Measurements from ENCODE around the gene ZFP90.
"Not testable (repeated sequence)": the region's sequence is repeated elsewhere in the genome, so short reads cannot be mapped to it uniquely, and the experiment has no call there.

ZFP90 gene

DNA sequence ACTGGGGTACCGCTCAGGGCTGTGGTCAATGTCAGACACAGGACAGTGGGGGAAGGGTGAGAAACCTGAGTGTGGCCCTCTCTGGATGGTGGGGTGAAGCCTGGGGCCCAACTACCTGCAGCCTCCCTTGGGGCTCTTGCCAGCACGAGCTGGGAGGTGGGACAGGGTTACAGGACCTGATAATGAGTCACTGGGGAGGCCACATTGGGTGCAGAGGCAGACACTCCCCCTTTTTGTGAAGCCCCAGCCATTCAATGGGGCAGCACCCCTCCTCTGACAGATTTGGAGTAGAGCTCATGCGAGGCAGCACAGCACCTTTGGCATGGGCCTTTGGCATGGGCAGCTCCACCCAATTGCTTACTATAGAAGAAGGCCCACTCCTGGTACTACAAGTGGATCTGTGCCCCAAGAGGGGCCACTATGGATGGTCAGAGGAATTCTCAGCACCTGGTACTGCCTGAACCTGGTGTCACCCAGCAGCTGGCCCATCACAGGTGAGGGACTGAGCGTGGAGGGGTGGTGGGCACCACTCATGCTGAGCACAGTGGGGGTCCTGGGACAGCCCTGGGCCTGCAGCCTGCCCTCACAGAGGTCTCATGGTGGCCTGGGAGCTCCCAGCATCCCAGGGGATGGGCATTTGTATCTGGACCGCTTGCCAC lies 45.5 kb upstream of the ZFP90 start:
- TF ChIP-seq, protein P1, sequence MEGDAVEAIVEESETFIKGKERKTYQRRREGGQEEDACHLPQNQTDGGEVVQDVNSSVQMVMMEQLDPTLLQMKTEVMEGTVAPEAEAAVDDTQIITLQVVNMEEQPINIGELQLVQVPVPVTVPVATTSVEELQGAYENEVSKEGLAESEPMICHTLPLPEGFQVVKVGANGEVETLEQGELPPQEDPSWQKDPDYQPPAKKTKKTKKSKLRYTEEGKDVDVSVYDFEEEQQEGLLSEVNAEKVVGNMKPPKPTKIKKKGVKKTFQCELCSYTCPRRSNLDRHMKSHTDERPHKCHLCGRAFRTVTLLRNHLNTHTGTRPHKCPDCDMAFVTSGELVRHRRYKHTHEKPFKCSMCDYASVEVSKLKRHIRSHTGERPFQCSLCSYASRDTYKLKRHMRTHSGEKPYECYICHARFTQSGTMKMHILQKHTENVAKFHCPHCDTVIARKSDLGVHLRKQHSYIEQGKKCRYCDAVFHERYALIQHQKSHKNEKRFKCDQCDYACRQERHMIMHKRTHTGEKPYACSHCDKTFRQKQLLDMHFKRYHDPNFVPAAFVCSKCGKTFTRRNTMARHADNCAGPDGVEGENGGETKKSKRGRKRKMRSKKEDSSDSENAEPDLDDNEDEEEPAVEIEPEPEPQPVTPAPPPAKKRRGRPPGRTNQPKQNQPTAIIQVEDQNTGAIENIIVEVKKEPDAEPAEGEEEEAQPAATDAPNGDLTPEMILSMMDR (IDR thresholded peaks at IDR 0.05; ENCODE audit: low read depth, low read length, missing control alignments), result no peak
- no peak for DNase-seq (ENCODE audit: low read depth)
- no peak overlapping the region for H3K4me3 ChIP-seq (ENCODE audit: low read depth, low read length)

DNA sequence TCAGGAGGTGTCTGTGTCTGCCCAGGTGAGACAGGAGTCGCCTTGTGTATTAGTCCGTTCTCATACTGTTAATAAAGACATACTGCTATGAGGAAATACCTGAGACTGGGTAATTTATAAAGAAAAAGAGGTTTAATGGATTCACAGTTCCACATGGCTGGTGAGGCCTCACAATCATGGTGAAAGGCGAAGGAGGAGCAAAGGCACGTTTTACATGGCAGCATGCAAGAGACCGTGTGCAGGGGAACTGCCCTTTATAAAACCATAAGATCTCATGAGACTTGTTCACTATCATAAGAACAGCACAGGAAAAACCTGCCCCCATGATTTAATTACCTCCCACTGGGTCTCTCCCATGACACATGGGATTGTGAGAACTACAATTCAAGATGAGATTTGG lies 44.8 kb upstream of the ZFP90 start:
- not testable (repeated sequence) for H3K4me3 ChIP-seq (ENCODE audit: low read depth, low read length); DNase-seq (ENCODE audit: low read depth)

DNA sequence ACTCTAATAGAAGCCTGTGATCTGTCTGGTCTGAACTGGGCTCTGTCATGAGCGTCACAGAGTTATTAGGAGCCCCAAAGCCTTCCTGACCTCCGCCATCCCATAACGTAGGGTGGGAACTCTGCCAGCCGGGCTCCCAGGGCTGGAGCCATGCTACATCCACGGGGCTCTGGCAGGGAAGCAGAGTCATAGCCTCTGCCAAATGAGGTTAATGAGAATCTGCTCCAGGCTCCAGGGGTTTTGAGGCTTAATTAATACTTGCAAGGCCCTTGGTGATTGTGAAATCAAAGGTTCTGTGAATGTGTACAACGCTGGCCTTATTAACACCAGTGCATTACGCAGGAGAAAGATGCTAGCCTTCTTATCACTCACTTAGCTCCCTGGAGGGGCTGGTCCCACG lies 42.4 kb upstream of the ZFP90 start:
- no peak overlapping the region for H3K4me3 ChIP-seq (ENCODE audit: low read depth, low read length)
- TF ChIP-seq, protein P1 (IDR thresholded peaks at IDR 0.05; ENCODE audit: low read depth, low read length, missing control alignments), result no peak
- no peak for DNase-seq (ENCODE audit: low read depth)

DNA sequence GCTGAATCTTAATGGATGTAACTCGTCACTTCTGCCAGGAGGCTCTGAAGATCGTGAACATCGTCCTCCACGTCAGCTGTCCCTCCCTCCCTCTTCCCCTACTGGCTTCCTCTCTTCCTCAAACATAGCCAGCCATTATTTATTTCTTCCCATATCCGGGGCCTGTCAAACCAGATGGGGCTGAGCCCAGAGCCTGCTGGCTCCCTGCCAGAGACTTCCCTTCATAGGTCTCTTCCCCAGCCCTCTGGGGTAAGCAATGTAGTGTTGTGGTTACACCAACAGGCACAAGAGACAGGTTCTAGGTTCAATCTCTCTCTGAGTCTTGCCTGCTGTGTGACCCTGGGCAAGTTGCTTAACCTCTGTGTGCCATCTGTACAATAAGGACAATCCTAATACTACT lies 40.1 kb upstream of the ZFP90 start:
- TF ChIP-seq, protein P1 (IDR thresholded peaks at IDR 0.05; ENCODE audit: low read depth, low read length, missing control alignments), result no peak
- no peak for DNase-seq (ENCODE audit: low read depth)
- no peak overlapping the region for H3K4me3 ChIP-seq (ENCODE audit: low read depth, low read length)

DNA sequence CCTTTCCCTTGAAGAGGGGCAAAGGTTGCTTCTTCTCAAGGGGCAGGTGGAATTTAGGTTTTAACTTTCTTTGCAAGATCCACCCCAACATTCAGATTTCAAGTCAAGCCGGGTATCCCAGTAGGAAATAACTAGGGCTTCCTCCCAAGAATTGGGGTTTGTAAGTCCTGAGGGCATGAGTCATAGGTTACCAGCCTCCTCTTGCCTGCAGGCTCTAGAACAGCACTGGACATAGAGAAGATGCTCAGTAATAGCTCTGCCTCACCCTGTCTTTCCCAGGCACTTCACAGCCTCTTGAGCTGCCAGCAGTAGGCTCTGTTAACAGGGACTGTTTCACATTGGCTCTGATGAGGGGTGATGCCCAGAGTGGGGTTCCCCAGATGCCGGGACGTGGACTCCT lies 35.8 kb upstream of the ZFP90 start:
- TF ChIP-seq, protein P1 (IDR thresholded peaks at IDR 0.05; ENCODE audit: low read depth, low read length, missing control alignments), result no peak
- DNase-seq (ENCODE audit: low read depth), result no peak
- H3K4me3 ChIP-seq (ENCODE audit: low read depth, low read length), result no peak overlapping the region

DNA sequence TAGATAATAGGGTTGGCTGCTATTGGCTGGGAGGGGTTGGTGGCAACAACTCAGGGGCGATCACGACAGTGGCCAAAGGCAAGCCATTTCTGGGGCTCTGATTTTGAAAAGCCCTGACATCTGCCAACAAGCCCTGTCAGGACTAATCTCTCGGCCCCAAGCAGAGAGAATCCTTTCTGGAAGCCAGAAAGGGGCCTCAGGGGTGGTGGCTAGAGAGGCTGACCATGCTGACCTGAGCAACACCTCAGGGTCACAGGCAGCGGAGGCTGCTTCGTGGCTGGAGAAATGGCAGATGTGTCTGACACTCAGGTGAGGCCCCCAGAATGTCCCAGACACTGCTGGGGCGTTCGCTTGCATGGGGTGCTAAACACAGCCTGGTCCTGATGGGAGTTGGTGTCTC lies 35.0 kb upstream of the ZFP90 start:
- TF ChIP-seq, protein P1 (IDR thresholded peaks at IDR 0.05; ENCODE audit: low read depth, low read length, missing control alignments), result no peak
- no peak for DNase-seq (ENCODE audit: low read depth)
- H3K4me3 ChIP-seq (ENCODE audit: low read depth, low read length), result no peak overlapping the region

DNA sequence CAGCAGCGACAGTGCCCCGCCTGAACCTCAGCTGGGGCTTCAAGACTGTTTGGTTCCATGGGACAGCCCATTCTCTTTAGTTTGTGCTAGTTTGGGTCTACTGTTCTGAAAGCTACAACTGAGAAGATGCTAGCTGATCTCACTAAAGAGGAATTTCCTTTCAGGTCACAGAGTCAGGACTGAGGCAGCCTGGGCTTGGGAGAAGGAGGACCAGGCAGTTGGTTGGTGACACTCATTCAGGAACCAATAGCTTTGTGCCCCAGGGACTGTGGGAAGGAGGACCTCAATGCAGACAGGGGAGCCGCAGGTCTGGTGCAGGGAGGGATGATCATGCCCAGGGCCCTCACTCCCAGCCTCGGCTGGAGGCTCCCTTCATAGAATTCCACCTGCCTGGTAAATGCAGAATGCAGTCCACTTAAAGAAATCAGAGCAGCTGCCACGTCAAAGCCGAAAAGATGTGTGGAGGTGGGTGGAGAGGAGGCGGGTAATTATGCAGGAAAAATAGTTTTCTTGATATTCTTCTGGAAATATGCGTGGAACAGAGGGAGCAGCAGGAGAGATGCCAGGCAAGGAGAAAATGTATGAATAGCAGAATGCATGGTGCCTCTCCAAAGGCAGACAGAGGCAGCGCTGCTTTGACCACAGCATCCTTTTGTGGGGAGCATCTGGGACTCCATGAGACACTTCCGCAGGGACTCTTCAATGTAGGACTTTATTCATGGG lies 32.6 kb upstream of the ZFP90 start:
- H3K4me3 ChIP-seq (ENCODE audit: low read depth, low read length), result no peak overlapping the region
- DNase-seq (ENCODE audit: low read depth), result no peak
- TF ChIP-seq, protein P1 (IDR thresholded peaks at IDR 0.05; ENCODE audit: low read depth, low read length, missing control alignments), result no peak

All from GM12864 (cell line).